Measurements from ENCODE around the gene MAP7D1.

The MAP7D1 gene

GRCh38 chr1:36155408-36156328, at the start of gene MAP7D1:
MAP7D1 (plus strand) TSS chr1:36156160; CDS start chr1:36156418, 258 bp downstream.
- peak; percentile 83 for DNase-seq

DNA sequence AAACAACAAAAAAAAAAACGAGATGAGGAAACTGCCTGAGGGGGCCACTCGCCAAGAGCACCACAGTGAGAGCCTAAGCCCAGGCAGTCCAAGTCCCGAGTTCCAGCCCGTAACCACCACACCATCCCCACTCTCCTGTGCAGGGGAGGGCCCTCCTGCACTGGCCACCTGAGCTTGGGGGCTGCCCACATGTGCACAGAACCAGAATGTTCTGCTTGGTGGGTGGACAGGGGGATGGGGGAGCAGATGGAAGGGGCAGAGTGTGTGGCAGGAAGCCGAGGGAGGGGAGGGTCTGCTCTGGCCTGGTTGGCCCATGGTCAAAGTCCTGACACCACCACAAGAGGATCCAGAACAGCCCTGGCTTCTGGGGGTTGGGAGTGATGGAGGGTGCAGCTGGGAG, 49.7 kb upstream of the MAP7D1 start:
- DNase-seq: no peak

- DNase-seq: no peak
Measured at GRCh38 chr1:36107394-36107793, 48.6 kb upstream of the MAP7D1 start.

DNA sequence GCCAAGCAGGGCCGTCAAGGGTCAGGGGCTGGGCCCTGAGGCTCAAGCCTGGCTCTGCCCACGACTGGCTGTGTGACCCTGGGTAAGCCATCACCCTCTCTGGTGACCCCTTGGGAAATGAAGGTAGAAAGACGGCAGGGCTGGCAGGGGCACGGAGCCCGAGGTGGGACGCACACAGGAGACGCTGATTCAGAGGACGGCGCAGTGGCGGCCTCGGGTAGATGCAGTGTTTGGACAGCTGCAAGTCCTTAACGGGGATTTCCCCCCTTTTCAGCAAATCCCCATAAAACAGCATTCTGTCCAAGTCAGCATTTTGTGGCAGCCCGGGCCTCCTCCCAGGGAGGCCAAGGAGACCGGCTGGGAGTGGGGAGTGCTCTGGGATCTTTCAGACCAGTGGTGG, 47.6 kb upstream of the MAP7D1 start:
- no peak for DNase-seq

DNA sequence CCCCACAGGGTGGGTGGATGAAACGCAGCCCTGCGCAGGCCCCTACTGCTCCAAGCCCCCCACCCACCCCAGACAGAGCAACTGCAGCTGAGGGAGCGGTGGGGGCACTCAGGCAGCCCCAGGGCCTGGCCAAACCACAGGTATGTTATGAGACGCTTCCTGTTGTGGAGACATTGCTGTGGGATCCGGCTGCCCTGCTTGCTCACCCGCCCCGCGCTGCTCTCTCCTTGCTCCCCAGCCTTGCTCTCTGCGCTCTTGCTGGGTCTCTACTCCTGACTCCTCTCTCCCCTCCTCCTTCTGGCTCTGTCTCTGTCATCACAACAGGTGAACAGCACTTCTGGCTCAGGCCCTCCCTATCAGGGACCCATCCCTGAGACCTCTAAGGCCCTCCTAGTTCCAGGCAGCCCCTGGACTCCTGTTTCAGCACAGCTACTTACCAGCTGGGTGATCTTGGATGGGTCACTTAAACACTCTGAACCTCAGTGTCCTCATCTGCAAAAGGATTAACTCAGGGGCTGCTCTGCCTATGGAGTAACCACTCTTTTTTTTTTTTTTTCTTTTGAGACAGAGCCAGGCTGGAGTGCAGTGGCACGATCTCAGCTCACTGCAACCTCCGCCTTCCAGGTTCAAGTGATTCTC, 46.8 kb upstream of the MAP7D1 start:
- DNase-seq: peak; percentile 23

- DNase-seq: no peak
Measured at GRCh38 chr1:36111151-36111550, 44.8 kb upstream of the MAP7D1 start.

- no peak for DNase-seq
Measured at GRCh38 chr1:36112823-36113222, 43.1 kb upstream of the MAP7D1 start.

- no peak for DNase-seq
Measured at GRCh38 chr1:36114371-36114770, 41.6 kb upstream of the MAP7D1 start.

DNA sequence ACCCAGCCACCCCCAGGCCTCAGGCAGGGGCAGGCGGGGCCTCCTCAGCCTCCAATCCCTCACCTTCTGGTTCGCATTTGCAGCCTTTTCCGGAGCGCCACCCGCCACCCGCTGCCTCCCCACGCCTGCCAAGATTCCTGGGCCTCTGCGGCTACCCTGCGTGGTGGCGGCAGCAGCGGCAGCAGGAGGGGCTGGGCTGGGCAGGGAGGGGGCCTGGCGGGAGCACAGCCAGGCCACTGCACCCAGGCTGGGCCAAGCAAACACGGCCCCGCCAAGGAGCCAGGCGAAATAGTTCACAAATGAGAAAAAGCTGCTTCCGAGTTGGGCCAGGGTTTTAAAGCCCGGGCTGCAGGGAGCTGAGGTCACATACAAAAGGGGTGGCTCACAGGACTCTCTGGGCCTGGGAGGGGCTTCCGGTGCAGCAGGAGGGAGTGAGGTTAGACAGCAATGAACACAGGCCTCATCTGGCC, 40.7 kb upstream of the MAP7D1 start:
- no peak for DNase-seq

- no peak for DNase-seq
Measured at GRCh38 chr1:36115931-36116330, 40.0 kb upstream of the MAP7D1 start.

- no peak for DNase-seq
Measured at GRCh38 chr1:36116901-36117300, 39.1 kb upstream of the MAP7D1 start.

DNA sequence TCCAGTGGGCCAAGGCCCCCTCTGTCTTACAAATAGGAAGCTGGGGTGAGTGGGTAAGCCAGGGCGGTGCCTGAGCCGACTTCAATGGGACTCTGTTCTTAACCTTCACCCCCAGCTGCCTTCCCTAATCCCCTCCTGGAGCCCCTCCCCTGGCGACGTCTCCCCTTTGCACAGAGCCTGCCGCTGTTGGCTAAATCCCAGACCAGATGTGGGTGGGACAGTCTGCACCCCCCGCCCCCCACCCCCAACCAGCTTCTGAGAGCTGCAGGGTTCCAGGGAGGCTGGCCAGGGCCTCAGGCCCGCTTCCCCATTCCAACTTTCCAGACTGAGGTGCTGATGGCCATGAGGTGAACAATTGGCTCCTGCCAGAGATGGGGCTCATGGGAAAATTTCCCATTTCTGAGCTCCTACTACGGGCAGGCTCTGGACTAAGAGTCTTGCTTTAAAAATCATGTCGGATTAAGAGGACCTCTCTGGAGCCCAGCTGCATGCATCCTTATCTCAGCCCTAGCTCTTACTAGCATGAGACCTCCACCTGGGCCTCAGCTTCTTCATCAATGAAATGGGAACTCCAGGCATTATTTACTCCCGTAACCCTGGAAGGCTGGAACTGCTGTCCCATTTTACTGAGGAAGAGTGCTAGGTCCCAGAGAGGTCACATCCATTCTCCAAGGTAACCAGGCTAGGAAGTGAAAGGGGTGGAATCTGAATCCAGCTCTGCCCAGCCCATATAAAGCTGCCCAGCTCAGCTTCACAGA, 37.3 kb upstream of the MAP7D1 start:
- DNase-seq: no peak

DNA sequence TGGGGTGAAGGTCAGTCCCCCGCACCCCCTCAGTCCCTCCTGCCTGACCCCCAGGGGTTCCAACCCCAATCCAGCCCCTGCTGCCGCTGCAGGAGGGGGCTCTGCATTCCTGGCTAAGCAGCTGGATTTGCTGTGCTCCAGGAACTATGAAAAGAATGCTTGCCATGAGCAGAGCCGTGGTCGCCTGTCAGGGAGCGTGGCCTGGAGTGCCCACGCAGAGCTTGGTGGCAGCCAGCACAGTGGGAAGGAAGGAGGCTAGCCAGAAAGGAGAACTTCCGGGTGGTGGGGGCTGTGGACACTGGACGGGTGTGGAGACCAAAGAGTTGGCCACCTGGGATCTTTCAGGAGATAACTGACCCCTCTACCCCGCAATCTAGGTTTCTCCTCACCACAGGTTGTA, 36.5 kb upstream of the MAP7D1 start:
- no peak for DNase-seq

DNA sequence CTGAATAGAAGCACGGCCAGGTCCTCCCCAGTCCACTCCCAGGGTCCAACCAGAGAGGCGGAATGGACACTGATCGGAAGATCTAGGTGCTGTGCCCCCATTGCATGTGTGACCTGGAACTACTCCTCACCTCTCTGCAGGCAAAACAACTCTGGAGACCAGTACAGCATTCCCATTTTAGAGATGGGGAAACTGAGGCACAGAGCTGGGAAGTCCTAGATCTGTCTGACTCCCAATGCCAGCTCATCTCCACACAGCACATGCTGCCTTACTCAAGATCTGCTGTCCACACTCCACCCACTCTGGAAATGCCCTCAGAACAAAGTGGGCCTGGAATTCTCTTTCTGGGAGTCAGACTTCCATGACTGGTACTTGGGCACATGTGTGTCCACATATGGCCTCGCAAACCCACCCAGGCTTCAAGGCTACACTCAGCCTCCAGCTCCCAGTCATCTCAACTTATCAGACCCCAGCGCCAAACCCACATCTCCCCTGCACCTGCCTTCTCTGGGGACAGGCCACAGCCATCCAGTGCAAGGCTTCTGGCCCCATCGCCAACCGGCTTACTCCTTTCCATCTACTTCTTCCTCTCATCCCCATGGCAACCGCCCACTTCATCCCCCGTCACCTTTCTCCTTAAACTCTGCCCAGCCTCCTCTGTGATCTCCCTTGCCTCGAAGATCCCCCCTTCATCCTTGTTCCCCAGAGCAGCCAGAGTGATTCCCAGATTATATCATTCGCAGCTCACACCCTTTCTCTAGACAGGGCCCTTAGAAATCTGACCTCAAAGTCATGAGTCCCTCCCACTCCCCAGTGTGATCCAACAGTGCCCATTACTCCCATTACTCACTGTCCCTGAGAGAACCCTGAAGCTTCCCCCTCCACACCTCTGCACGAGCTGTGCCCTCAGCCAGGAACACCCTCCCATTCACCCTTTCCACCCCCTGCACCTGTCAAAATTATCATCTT, 33.6 kb upstream of the MAP7D1 start:
- DNase-seq: no peak

GRCh38 chr1:36123356-36123755, 32.6 kb upstream of the MAP7D1 start:
- no peak for DNase-seq

GRCh38 chr1:36124404-36125128, 31.4 kb upstream of the MAP7D1 start:
- DNase-seq: no peak

- DNase-seq: no peak
Measured at GRCh38 chr1:36125129-36125991, 30.6 kb upstream of the MAP7D1 start, which contains the start of gene COL8A2. COL8A2 (minus strand) TSS chr1:36125222; CDS start chr1:36100242, 24,980 bp downstream.

DNA sequence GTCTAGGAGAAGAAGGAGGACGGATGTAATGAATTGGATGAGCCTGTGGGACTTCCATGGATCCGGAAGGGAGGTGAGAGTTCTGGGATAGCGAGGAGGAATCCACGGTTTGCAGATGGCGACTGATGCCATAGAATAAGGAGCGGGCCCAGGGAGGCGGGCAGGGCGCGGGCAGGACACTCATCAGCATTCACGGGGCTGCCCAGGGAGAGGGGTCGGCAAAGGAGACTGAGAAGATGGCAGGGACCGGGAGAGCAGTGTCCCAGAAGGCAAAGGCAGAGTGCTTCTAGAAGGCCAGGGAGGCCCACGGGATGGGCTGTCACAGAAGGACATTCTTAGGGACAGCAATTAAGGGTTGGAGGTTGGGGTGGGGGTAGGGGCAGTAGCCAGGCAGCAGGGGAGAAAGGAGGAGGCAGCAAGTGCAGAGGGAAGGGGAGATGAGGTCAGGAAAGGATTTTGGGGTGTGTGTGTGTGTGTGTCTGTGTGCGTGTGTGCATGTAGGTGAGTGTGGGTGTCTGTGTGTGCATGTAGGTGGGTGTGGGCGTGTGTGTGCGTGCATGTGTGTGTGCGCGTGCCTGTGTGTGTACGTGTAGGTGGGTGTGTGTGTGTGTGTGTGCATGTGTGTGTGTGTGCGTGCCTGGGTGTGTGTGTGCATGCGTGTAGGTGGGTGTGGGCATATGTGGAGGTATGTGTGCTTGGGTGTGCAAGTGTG, 29.8 kb upstream of the MAP7D1 start:
- no peak for DNase-seq

DNA sequence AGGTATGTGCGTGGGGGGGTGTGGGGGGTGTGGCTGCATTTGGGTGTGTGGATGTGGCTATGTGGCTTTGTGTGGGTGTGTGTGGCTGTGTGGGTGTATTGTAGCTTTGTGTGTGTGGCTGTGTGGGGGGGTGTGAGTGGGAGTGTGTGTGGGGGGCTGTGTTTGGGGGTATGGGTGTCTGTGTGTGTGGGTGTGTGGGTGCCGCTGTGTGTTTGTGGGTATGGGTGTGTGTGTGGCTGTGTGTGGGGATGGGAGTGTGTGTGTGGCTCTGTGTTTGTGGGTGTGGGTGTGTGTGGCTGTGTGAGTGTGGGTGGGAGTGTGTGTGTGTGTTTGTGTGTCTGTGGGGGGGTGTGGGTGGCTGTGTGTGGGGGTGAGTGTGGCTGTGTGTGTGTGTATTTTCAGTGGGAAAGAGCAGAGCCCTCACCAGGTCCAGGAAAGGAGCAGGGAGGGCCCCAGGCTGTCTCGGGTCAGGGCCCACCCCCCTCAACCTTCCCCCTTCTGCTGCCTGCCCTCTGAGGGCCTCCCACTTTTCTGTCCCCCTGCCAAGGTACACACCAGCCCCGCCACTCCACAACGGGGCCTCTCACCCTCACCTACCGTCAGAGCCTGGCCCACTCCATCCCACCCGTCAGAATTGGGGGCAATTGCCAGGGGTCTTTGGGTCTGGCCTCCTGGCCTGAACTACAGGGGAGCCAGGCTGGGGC, 29.0 kb upstream of the MAP7D1 start:
- DNase-seq: no peak
